Erythroblast (primary cell): ENCODE results near the gene PRICKLE2.

Experiments
- DNase-seq, 2 experiments: peaks; one replicate each; lab custom pipeline; 2025; lab: John Stamatoyannopoulos, UW
- GATA1 ChIP-seq: IDR thresholded peaks from 2 replicates; pipeline ENCODE4 v1.6.1; 2011; ENCODE audit warnings: low read depth, mild to moderate bottlenecking, control low read depth, low read length, moderate library complexity
- POLR2A ChIP-seq: IDR thresholded peaks from 2 replicates; pipeline ENCODE4 v1.6.1; 2011; ENCODE audit warnings: mild to moderate bottlenecking, low read length

The PRICKLE2 gene

GRCh38 chr3:64239841-64240240, 14.6 kb upstream of the PRICKLE2 start:
- TF ChIP-seq GATA1 (no peak), POLR2A (no peak)
- no peak for DNase-seq

GRCh38 chr3:64238971-64239667, 13.9 kb upstream of the PRICKLE2 start:
- DNase-seq, result no peak
- TF ChIP-seq POLR2A (no peak), GATA1 (no peak)

- no peak for DNase-seq
- TF ChIP-seq POLR2A (no peak), GATA1 (no peak)
Measured at GRCh38 chr3:64237083-64237482, 11.8 kb upstream of the PRICKLE2 start.

GRCh38 chr3:64235605-64236004, 10.3 kb upstream of the PRICKLE2 start:
- no peak for TF ChIP-seq POLR2A
- TF ChIP-seq GATA1, result no peak
- DNase-seq, result no peak

- TF ChIP-seq POLR2A (no peak), GATA1 (no peak)
- DNase-seq, result no peak
Measured at GRCh38 chr3:64234571-64234970, 9.3 kb upstream of the PRICKLE2 start.

- DNase-seq, result no peak
- TF ChIP-seq POLR2A (no peak), GATA1 (no peak)
Measured at GRCh38 chr3:64232821-64233220, 7.6 kb upstream of the PRICKLE2 start.

- DNase-seq, result no peak
- TF ChIP-seq POLR2A (no peak), GATA1 (no peak)
Measured at GRCh38 chr3:64229903-64230302, 4.6 kb upstream of the PRICKLE2 start.

- DNase-seq, result no peak
- TF ChIP-seq POLR2A (no peak), GATA1 (no peak)
Measured at GRCh38 chr3:64228110-64228509, 2.8 kb upstream of the PRICKLE2 start.

GRCh38 chr3:64226730-64227129, 1.5 kb upstream of the PRICKLE2 start:
- TF ChIP-seq GATA1, result no peak
- TF ChIP-seq POLR2A, result no peak
- DNase-seq, result no peak

GRCh38 chr3:64225695-64226499, 631 bp upstream of the PRICKLE2 start:
- TF ChIP-seq GATA1 (no peak), POLR2A (no peak)
- DNase-seq, result no peak

GRCh38 chr3:64223791-64224745, 1.2 kb downstream of the PRICKLE2 start:
- TF ChIP-seq GATA1, result no peak
- no peak for DNase-seq

GRCh38 chr3:64222501-64223111, 2.7 kb downstream of the PRICKLE2 start:
- DNase-seq, result no peak
- TF ChIP-seq POLR2A, result no peak
- TF ChIP-seq GATA1, result no peak

GRCh38 chr3:64221571-64222257, 3.6 kb downstream of the PRICKLE2 start:
- no peak for TF ChIP-seq GATA1
- TF ChIP-seq POLR2A, result no peak
- no peak for DNase-seq
